GM19372 (cell line): ENCODE measurements around the gene ZDHHC7.
A peak's percentile ranks its signal among the peaks of the same experiment; 100 is the strongest.

Experiments used
- ATAC-seq: cut with Tn5 transposase; IDR thresholded peaks from one replicate; pipeline ENCODE4 v1.9.1; 2021; ENCODE audit warnings: mild to moderate bottlenecking, low read depth, moderate library complexity; ENCODE audit not compliant: unreplicated experiment

Gene ZDHHC7

GRCh38 chr16:84970447-84971127 lies 40.7 kb downstream of the ZDHHC7 start:
- no peak for ATAC-seq

GRCh38 chr16:84967828-84968227 lies 43.5 kb downstream of the ZDHHC7 start:
- no peak for ATAC-seq

GRCh38 chr16:84965428-84966415 lies 45.6 kb downstream of the ZDHHC7 start:
- ATAC-seq: no peak

- ATAC-seq: no peak
These were observed 46.8 kb downstream of the ZDHHC7 start for GRCh38 chr16:84964386-84965128.

- no peak for ATAC-seq
These were observed 48.3 kb downstream of the ZDHHC7 start for GRCh38 chr16:84963066-84963465.

GRCh38 chr16:84960942-84961341 lies 50.4 kb downstream of the ZDHHC7 start:
- ATAC-seq: no peak

GRCh38 chr16:84959784-84960417 lies 51.4 kb downstream of the ZDHHC7 start:
- ATAC-seq: no peak

- no peak for ATAC-seq
These were observed 52.2 kb downstream of the ZDHHC7 start for GRCh38 chr16:84959045-84959576.

- no peak for ATAC-seq
These were observed 53.5 kb downstream of the ZDHHC7 start for GRCh38 chr16:84957792-84958191.

- ATAC-seq: no peak
These were observed 54.1 kb downstream of the ZDHHC7 start for GRCh38 chr16:84957192-84957591.

- ATAC-seq: no peak
These were observed 55.9 kb downstream of the ZDHHC7 start for GRCh38 chr16:84955427-84955826.

- ATAC-seq: no peak
These were observed 58.1 kb downstream of the ZDHHC7 start for GRCh38 chr16:84953190-84953746.

- peak; percentile 67 for ATAC-seq
These were observed 58.8 kb downstream of the ZDHHC7 start for GRCh38 chr16:84952335-84953189.

- no peak for ATAC-seq
These were observed 60.4 kb downstream of the ZDHHC7 start for GRCh38 chr16:84950906-84951305.

- no peak for ATAC-seq
These were observed 61.4 kb downstream of the ZDHHC7 start for GRCh38 chr16:84949772-84950436.

- no peak for ATAC-seq
These were observed 62.3 kb downstream of the ZDHHC7 start for GRCh38 chr16:84948851-84949610.

- ATAC-seq: no peak
These were observed 63.1 kb downstream of the ZDHHC7 start for GRCh38 chr16:84947996-84948850.
